Stimulated activated CD8-positive, alpha-beta memory T cell treated with anti-CD3 and anti-CD28 coated beads, Interleukin-15, amount 100 ng/mL, for 4 hours (primary cell): Measurements from ENCODE around the gene SMPD3.

Experiments
- DNase-seq, 2 donors: peaks; one replicate each; pipeline ENCODE4 v3.0.0-alpha.2; 2020; ENCODE audit warnings: low read depth in 2 of 2

Gene SMPD3

GRCh38 chr16:68357521-68357922 lies 90.8 kb downstream of the SMPD3 start:
- no peak for DNase-seq

GRCh38 chr16:68356919-68357286 lies 91.4 kb downstream of the SMPD3 start:
- DNase-seq: no peak

GRCh38 chr16:68356249-68356918 lies 91.9 kb downstream of the SMPD3 start:
- DNase-seq: peak; percentile 36 to 37

- no peak for DNase-seq
Observed at GRCh38 chr16:68355447-68356248, 92.7 kb downstream of the SMPD3 start.

GRCh38 chr16:68354816-68355215 lies 93.5 kb downstream of the SMPD3 start:
- DNase-seq: no peak

- no peak for DNase-seq
Observed at GRCh38 chr16:68353366-68353765, 94.9 kb downstream of the SMPD3 start.

- no peak for DNase-seq
Observed at GRCh38 chr16:68351991-68352431, 96.3 kb downstream of the SMPD3 start.

- no peak for DNase-seq
Observed at GRCh38 chr16:68351463-68351862, 96.8 kb downstream of the SMPD3 start.

- DNase-seq: no peak
Observed at GRCh38 chr16:68350813-68351350, 97.4 kb downstream of the SMPD3 start.

GRCh38 chr16:68349838-68350410 lies 98.4 kb downstream of the SMPD3 start:
- no peak for DNase-seq

GRCh38 chr16:68348639-68349445 lies 99.5 kb downstream of the SMPD3 start:
- DNase-seq: no peak

- no peak for DNase-seq
Observed at GRCh38 chr16:68347605-68348004, 100.7 kb downstream of the SMPD3 start.

GRCh38 chr16:68346892-68347480 lies 101.3 kb downstream of the SMPD3 start:
- no peak for DNase-seq

- no peak for DNase-seq
Observed at GRCh38 chr16:68345958-68346635, 102.2 kb downstream of the SMPD3 start.

GRCh38 chr16:68345351-68345810 lies 102.9 kb downstream of the SMPD3 start:
- DNase-seq: no peak

- DNase-seq: no peak
Observed at GRCh38 chr16:68344252-68344651, 104.1 kb downstream of the SMPD3 start.

GRCh38 chr16:68343137-68343536 lies 105.2 kb downstream of the SMPD3 start:
- no peak for DNase-seq

- DNase-seq: no peak
Observed at GRCh38 chr16:68342620-68343019, 105.7 kb downstream of the SMPD3 start.

- no peak for DNase-seq
Observed at GRCh38 chr16:68339214-68339613, 109.1 kb downstream of the SMPD3 start.

GRCh38 chr16:68338326-68339119 lies 109.8 kb downstream of the SMPD3 start:
- no peak for DNase-seq
